GM23338 (cell line): ENCODE data around the gene SLC6A12. TPM values are rescaled to one million over a fixed set of nuclear protein-coding genes. Genes with fewer than 3 reads are reported as not detected.

Experiments
- ATAC-seq: fragments of 200-7000 bp; cut with Tn5 transposase; 3 replicates; pipeline ENCODE4 v1.9.1; 2020
- DNase-seq: peaks from one replicate; pipeline ENCODE4 v3.0.0-alpha.2; 2015; ENCODE audit warnings: low spot score
- H2AFZ ChIP-seq: fragments of 200-600 bp; sonication (generic); 2 replicates; pipeline ENCODE4 v1.8.0; 2016; ENCODE audit warnings: antibody characterized with exemption, mild to moderate bottlenecking, moderate library complexity
- H3F3A ChIP-seq: fragments of 200-600 bp; sonication (generic); replicated peaks from 2 replicates; pipeline ENCODE4 v1.8.0; 2017; ENCODE audit warnings: antibody characterized with exemption, mixed run types, low read depth
- H3K27ac ChIP-seq: fragments of 200-600 bp; sonication (generic); 2 replicates; pipeline ENCODE4 v1.6.1; 2016; ENCODE audit warnings: low read depth
- H3K27me3 ChIP-seq: fragments of 200-600 bp; sonication (generic); 2 replicates; pipeline ENCODE4 v1.8.0; 2016; ENCODE audit warnings: mild to moderate bottlenecking, mixed run types, moderate library complexity; ENCODE audit not compliant: insufficient read depth
- H3K36me3 ChIP-seq: fragments of 200-600 bp; sonication (generic); 2 replicates; pipeline ENCODE4 v1.8.0; 2016; ENCODE audit warnings: mild to moderate bottlenecking; ENCODE audit not compliant: insufficient read depth
- H3K4me1 ChIP-seq: fragments of 200-600 bp; sonication (generic); 2 replicates; pipeline ENCODE4 v1.8.0; 2016; ENCODE audit warnings: mild to moderate bottlenecking, moderate library complexity; ENCODE audit not compliant: insufficient read depth
- H3K4me2 ChIP-seq: fragments of 200-600 bp; sonication (generic); 2 replicates; pipeline ENCODE4 v1.7.1; 2017; ENCODE audit warnings: mixed run types
- H3K4me3 ChIP-seq: fragments of 200-600 bp; sonication (generic); 2 replicates; pipeline ENCODE4 v1.6.1; 2016; ENCODE audit warnings: mixed run types
- H3K79me2 ChIP-seq: fragments of 200-600 bp; sonication (generic); replicated peaks from 2 replicates; pipeline ENCODE4 v1.8.0; 2017; ENCODE audit warnings: mild to moderate bottlenecking; ENCODE audit not compliant: insufficient read depth
- H3K9me2 ChIP-seq: fragments of 200-600 bp; sonication (generic); 2 replicates; pipeline ENCODE4 v1.8.0; 2017; ENCODE audit not compliant: insufficient read depth
- H4K20me1 ChIP-seq: fragments of 200-600 bp; sonication (generic); replicated peaks from 2 replicates; pipeline ENCODE4 v1.8.0; 2017; ENCODE audit warnings: mild to moderate bottlenecking; ENCODE audit not compliant: insufficient read depth
- H3K27ac Mint-ChIP-seq: 2 replicates; pipeline ENCODE4 v1.8.0; 2020; ENCODE audit warnings: inconsistent platforms, mild to moderate bottlenecking, moderate library complexity, mixed read lengths
- H3K27me3 Mint-ChIP-seq: 3 replicates; pipeline ENCODE4 v1.8.0; 2022; ENCODE audit warnings: low read depth, mild to moderate bottlenecking, moderate library complexity, mixed read lengths, inconsistent platforms; ENCODE audit not compliant: insufficient read depth, poor library complexity
- H3K36me3 Mint-ChIP-seq: 3 replicates; pipeline ENCODE4 v1.8.0; 2021; ENCODE audit warnings: low read depth, mild to moderate bottlenecking, inconsistent platforms, moderate library complexity, mixed read lengths
- H3K4me1 Mint-ChIP-seq: 3 replicates; pipeline ENCODE4 v1.8.0; 2020; ENCODE audit warnings: mild to moderate bottlenecking, inconsistent platforms, mixed read lengths
- H3K4me3 Mint-ChIP-seq: 3 replicates; pipeline ENCODE4 v1.8.0; 2021; ENCODE audit warnings: moderate library complexity, mild to moderate bottlenecking, inconsistent platforms, mixed read lengths
- H3K9me3 Mint-ChIP-seq: 3 replicates; pipeline ENCODE4 v1.8.0; 2020; ENCODE audit warnings: moderate library complexity, mild to moderate bottlenecking, inconsistent platforms, mixed read lengths
- CREB1 ChIP-seq: fragments of 250-450 bp; sonication (Bioruptor Pico); IDR thresholded peaks from 2 replicates; pipeline ENCODE4 v1.5.0; 2020; ENCODE audit warnings: low read depth, mild to moderate bottlenecking, moderate library complexity
- EZH2 ChIP-seq: fragments of 200-600 bp; sonication (generic); IDR thresholded peaks from one replicate; pipeline ENCODE4 v1.8.0; 2017; ENCODE audit warnings: antibody characterized with exemption, mild to moderate bottlenecking, low read depth; ENCODE audit not compliant: unreplicated experiment
- EZH2phosphoT487 ChIP-seq: fragments of 200-600 bp; sonication (generic); IDR thresholded peaks from one replicate; pipeline ENCODE4 v1.8.1; 2018; ENCODE audit warnings: antibody characterized with exemption; ENCODE audit not compliant: unreplicated experiment
- JUNB ChIP-seq: IDR thresholded peaks from one replicate; pipeline ENCODE4 v1.6.1; 2016; ENCODE audit warnings: antibody characterized with exemption; ENCODE audit not compliant: unreplicated experiment
- NANOG ChIP-seq: IDR thresholded peaks from 2 replicates; pipeline ENCODE4 v1.6.1; 2016; ENCODE audit warnings: antibody characterized with exemption, borderline replicate concordance
- POLR2AphosphoS5 ChIP-seq: IDR thresholded peaks from 2 replicates; pipeline ENCODE4 v1.6.1; 2016; ENCODE audit warnings: antibody characterized with exemption, low read depth
- STAT1 ChIP-seq: IDR thresholded peaks from one replicate; pipeline ENCODE4 v1.6.1; 2016; ENCODE audit warnings: antibody characterized with exemption; ENCODE audit not compliant: unreplicated experiment
- ZNF114 ChIP-seq: fragments of 250-450 bp; sonication (Bioruptor Pico); IDR thresholded peaks from 2 replicates; pipeline ENCODE4 v1.5.0; 2020; ENCODE audit warnings: mild to moderate bottlenecking, moderate library complexity
- ZNF331 ChIP-seq: fragments of 250-450 bp; sonication (Bioruptor Pico); IDR thresholded peaks from 2 replicates; pipeline ENCODE4 v1.5.0; 2020; ENCODE audit warnings: low read depth, mild to moderate bottlenecking, moderate library complexity
- polyA plus RNA-seq: library from polyadenylated mRNA; unstranded; fragments of >200 nt; fragmentation: Nextera tagmentation; extraction: Ambion mirVana; gene quantifications from 2 replicates; pipeline ENCODE4 v1.2.1, GENCODE V29; 2016
- total RNA-seq: library from RNA; depleted of rRNA; stranded (reverse); fragments of >200 nt; shearing (Covaris generic); gene quantifications from 2 replicates; pipeline ENCODE4 v1.2.3, GENCODE V29; 2014
- TF ChIP-seq, protein P1 (sequence below): fragments of 250-450 bp; sonication (Bioruptor Pico); IDR thresholded peaks from 2 replicates; pipeline ENCODE4 v1.5.0; 2020; ENCODE audit warnings: mild to moderate bottlenecking, moderate library complexity
- TF ChIP-seq, protein P2 (sequence below): IDR thresholded peaks from 2 replicates; pipeline ENCODE4 v1.6.1; 2016; ENCODE audit warnings: antibody characterized with exemption
- TF ChIP-seq, protein P3 (sequence below): IDR thresholded peaks from one replicate; pipeline ENCODE4 v1.6.1; 2018; ENCODE audit warnings: antibody characterized with exemption; ENCODE audit not compliant: unreplicated experiment
- TF ChIP-seq, protein P4 (sequence below), 2 experiments: fragments of 200-600 bp in 1 of 2; sonication (generic) in 1 of 2; conservative IDR thresholded peaks; 2 replicates each; pipeline versions ENCODE4 v1.5.1 to v1.6.1; 2016 to 2017; ENCODE audit warnings: antibody characterized with exemption in 2 of 2, low read depth in 2 of 2, mild to moderate bottlenecking in 2 of 2, moderate library complexity in 1 of 2

SLC6A12 gene
- total and polyA plus RNA-seq, 2 experiments from 2014 or later, result 0.56 TPM; not detected in 1

DNA sequence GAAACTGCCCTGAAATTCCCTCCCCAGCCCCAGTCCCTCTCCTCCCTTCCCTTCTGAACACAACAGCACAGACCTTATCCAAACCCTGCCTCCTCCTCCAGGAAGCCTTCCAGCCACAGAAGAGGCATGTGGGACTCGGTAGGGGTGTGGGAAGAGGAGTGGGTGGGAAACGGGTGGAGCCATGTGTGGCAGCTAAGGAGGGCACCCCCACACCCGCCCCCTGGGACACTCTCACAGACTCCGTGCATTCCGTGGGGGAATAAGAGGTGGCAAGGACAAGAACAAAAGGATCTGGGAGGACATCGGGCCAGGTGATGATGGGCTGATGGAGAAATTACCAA is 24.4 kb downstream of the SLC6A12 start:
- Mint-ChIP-seq H3K4me1 (peaks cover 3% of the 10 kb centered on the region; the same call in 1 of the 3 replicates), H3K9me3 (peaks cover 2% of the 10 kb centered on the region; the same call in 2 of the 3 replicates), H3K4me3 (no peak overlapping the region; the same call in 1 of the 3 replicates), H3K27me3 (peaks cover 18% of the 10 kb centered on the region), H3K36me3 (no peaks in the 10 kb centered on the region), H3K27ac (no peak overlapping the region)
- ATAC-seq, result no peak
- no peak overlapping the region for H3K27ac ChIP-seq
- peaks cover 22% of the 10 kb centered on the region; the same call in 1 of the 2 replicates for H3K27me3 ChIP-seq
- no peaks in the 10 kb centered on the region for H3K36me3 ChIP-seq
- H3K79me2 ChIP-seq, result no peaks in the 10 kb centered on the region
- no peak overlapping the region for H3K4me3 ChIP-seq
- H3K4me2 ChIP-seq, result peak overlapping the region; percentile 93; the same call in 1 of the 2 replicates
- no peak for DNase-seq
- no peaks in the 10 kb centered on the region for H4K20me1 ChIP-seq
- peaks cover 4% of the 10 kb centered on the region; the same call in 1 of the 2 replicates for H3K4me1 ChIP-seq
- no peaks in the 10 kb centered on the region for H3K9me2 ChIP-seq
- no peak overlapping the region; the same call in 1 of the 2 replicates for H2AFZ ChIP-seq
- H3F3A ChIP-seq, result no peaks in the 10 kb centered on the region
- TF ChIP-seq NANOG, result no peak
- TF ChIP-seq CREB1, result no peak
- TF ChIP-seq, protein P1, sequence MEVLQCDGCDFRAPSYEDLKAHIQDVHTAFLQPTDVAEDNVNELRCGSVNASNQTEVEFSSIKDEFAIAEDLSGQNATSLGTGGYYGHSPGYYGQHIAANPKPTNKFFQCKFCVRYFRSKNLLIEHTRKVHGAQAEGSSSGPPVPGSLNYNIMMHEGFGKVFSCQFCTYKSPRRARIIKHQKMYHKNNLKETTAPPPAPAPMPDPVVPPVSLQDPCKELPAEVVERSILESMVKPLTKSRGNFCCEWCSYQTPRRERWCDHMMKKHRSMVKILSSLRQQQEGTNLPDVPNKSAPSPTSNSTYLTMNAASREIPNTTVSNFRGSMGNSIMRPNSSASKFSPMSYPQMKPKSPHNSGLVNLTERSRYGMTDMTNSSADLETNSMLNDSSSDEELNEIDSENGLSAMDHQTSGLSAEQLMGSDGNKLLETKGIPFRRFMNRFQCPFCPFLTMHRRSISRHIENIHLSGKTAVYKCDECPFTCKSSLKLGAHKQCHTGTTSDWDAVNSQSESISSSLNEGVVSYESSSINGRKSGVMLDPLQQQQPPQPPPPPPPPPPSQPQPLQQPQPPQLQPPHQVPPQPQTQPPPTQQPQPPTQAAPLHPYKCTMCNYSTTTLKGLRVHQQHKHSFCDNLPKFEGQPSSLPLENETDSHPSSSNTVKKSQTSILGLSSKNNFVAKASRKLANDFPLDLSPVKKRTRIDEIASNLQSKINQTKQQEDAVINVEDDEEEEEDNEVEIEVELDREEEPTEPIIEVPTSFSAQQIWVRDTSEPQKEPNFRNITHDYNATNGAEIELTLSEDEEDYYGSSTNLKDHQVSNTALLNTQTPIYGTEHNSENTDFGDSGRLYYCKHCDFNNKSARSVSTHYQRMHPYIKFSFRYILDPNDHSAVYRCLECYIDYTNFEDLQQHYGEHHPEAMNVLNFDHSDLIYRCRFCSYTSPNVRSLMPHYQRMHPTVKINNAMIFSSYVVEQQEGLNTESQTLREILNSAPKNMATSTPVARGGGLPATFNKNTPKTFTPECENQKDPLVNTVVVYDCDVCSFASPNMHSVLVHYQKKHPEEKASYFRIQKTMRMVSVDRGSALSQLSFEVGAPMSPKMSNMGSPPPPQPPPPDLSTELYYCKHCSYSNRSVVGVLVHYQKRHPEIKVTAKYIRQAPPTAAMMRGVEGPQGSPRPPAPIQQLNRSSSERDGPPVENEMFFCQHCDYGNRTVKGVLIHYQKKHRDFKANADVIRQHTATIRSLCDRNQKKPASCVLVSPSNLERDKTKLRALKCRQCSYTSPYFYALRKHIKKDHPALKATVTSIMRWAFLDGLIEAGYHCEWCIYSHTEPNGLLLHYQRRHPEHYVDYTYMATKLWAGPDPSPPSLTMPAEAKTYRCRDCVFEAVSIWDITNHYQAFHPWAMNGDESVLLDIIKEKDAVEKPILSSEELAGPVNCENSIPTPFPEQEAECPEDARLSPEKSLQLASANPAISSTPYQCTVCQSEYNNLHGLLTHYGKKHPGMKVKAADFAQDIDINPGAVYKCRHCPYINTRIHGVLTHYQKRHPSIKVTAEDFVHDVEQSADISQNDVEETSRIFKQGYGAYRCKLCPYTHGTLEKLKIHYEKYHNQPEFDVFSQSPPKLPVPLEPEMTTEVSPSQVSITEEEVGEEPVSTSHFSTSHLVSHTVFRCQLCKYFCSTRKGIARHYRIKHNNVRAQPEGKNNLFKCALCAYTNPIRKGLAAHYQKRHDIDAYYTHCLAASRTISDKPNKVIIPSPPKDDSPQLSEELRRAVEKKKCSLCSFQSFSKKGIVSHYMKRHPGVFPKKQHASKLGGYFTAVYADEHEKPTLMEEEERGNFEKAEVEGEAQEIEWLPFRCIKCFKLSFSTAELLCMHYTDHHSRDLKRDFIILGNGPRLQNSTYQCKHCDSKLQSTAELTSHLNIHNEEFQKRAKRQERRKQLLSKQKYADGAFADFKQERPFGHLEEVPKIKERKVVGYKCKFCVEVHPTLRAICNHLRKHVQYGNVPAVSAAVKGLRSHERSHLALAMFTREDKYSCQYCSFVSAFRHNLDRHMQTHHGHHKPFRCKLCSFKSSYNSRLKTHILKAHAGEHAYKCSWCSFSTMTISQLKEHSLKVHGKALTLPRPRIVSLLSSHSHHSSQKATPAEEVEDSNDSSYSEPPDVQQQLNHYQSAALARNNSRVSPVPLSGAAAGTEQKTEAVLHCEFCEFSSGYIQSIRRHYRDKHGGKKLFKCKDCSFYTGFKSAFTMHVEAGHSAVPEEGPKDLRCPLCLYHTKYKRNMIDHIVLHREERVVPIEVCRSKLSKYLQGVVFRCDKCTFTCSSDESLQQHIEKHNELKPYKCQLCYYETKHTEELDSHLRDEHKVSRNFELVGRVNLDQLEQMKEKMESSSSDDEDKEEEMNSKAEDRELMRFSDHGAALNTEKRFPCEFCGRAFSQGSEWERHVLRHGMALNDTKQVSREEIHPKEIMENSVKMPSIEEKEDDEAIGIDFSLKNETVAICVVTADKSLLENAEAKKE (CRISPR knock-in tag), result no peak
- no peak for TF ChIP-seq ZNF331
- TF ChIP-seq, protein P2, sequence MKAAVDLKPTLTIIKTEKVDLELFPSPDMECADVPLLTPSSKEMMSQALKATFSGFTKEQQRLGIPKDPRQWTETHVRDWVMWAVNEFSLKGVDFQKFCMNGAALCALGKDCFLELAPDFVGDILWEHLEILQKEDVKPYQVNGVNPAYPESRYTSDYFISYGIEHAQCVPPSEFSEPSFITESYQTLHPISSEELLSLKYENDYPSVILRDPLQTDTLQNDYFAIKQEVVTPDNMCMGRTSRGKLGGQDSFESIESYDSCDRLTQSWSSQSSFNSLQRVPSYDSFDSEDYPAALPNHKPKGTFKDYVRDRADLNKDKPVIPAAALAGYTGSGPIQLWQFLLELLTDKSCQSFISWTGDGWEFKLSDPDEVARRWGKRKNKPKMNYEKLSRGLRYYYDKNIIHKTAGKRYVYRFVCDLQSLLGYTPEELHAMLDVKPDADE, result no peak
- TF ChIP-seq EZH2, result no peak
- TF ChIP-seq, protein P3, sequence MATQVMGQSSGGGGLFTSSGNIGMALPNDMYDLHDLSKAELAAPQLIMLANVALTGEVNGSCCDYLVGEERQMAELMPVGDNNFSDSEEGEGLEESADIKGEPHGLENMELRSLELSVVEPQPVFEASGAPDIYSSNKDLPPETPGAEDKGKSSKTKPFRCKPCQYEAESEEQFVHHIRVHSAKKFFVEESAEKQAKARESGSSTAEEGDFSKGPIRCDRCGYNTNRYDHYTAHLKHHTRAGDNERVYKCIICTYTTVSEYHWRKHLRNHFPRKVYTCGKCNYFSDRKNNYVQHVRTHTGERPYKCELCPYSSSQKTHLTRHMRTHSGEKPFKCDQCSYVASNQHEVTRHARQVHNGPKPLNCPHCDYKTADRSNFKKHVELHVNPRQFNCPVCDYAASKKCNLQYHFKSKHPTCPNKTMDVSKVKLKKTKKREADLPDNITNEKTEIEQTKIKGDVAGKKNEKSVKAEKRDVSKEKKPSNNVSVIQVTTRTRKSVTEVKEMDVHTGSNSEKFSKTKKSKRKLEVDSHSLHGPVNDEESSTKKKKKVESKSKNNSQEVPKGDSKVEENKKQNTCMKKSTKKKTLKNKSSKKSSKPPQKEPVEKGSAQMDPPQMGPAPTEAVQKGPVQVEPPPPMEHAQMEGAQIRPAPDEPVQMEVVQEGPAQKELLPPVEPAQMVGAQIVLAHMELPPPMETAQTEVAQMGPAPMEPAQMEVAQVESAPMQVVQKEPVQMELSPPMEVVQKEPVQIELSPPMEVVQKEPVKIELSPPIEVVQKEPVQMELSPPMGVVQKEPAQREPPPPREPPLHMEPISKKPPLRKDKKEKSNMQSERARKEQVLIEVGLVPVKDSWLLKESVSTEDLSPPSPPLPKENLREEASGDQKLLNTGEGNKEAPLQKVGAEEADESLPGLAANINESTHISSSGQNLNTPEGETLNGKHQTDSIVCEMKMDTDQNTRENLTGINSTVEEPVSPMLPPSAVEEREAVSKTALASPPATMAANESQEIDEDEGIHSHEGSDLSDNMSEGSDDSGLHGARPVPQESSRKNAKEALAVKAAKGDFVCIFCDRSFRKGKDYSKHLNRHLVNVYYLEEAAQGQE, result no peak
- TF ChIP-seq, protein P4, sequence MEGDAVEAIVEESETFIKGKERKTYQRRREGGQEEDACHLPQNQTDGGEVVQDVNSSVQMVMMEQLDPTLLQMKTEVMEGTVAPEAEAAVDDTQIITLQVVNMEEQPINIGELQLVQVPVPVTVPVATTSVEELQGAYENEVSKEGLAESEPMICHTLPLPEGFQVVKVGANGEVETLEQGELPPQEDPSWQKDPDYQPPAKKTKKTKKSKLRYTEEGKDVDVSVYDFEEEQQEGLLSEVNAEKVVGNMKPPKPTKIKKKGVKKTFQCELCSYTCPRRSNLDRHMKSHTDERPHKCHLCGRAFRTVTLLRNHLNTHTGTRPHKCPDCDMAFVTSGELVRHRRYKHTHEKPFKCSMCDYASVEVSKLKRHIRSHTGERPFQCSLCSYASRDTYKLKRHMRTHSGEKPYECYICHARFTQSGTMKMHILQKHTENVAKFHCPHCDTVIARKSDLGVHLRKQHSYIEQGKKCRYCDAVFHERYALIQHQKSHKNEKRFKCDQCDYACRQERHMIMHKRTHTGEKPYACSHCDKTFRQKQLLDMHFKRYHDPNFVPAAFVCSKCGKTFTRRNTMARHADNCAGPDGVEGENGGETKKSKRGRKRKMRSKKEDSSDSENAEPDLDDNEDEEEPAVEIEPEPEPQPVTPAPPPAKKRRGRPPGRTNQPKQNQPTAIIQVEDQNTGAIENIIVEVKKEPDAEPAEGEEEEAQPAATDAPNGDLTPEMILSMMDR (conservative IDR thresholded peaks at IDR 0.05; ENCODE audit: low read depth in 2 of 2), result no peak
- no peak for TF ChIP-seq EZH2phosphoT487
- TF ChIP-seq STAT1, result no peak
- TF ChIP-seq ZNF114 (CRISPR knock-in tag), result no peak
- TF ChIP-seq POLR2AphosphoS5, result no peak
- TF ChIP-seq JUNB, result no peak
